GM12878 (cell line): Measurements from ENCODE around the gene FN3K. TPM values are rescaled to one million over a fixed set of nuclear protein-coding genes. Genes with fewer than 3 reads are reported as not detected.

Experiments
- CHD2 ChIP-seq: IDR thresholded peaks from 2 replicates; pipeline ENCODE4 v1.6.1; 2011; ENCODE audit warnings: low read depth, low read length, improper control_type of control experiment, borderline replicate concordance
- EGR1 ChIP-seq, 2 experiments: IDR thresholded peaks; 1 replicate in 1 of 2; 2 replicates in 1 of 2; pipeline ENCODE4 v1.6.1; 2011 to 2012; ENCODE audit warnings: low read depth in 2 of 2, low read length in 2 of 2, borderline replicate concordance in 1 of 2, mild to moderate bottlenecking in 1 of 2, moderate library complexity in 1 of 2
- SMAD1 ChIP-seq: fragments of 450-650 bp; IDR thresholded peaks from 2 replicates; pipeline ENCODE4 v1.6.1; 2018; ENCODE audit warnings: mild to moderate bottlenecking, low read depth; ENCODE audit not compliant: partially characterized antibody
- SPI1 ChIP-seq: IDR thresholded peaks from 2 replicates; pipeline ENCODE4 v1.6.1; 2011; ENCODE audit warnings: low read depth, mild to moderate bottlenecking, low read length, moderate library complexity, borderline replicate concordance; ENCODE audit not compliant: insufficient read depth
- ZNF24 ChIP-seq: fragments of 450-650 bp; IDR thresholded peaks from 2 replicates; pipeline ENCODE4 v1.6.1; 2017; ENCODE audit warnings: antibody characterized with exemption, mild to moderate bottlenecking
- polyA plus RNA-seq, 11 experiments: library from polyadenylated mRNA; depleted of rRNA in 4 of 11; unstranded in 6 of 11; stranded (reverse) in 5 of 11; fragments of >200 nt; fragmentation: Nextera tagmentation in 4 of 11; fragmentation: Illumina TruSeq in 1 of 11; extraction: Ambion mirVana in 4 of 11; extraction: Trizol in 1 of 11; gene quantifications; 1 replicate in 1 of 11; 2 replicates in 10 of 11; pipeline versions ENCODE4 v1.2.1 to v1.2.3, GENCODE V29; 2011 to 2016; ENCODE audit warnings: inconsistent platforms in 2 of 11, missing spikeins in 2 of 11, low read depth in 1 of 11
- total RNA-seq, 4 experiments: library from RNA; depleted of rRNA in 3 of 4; stranded (reverse); fragments of >200 nt in 3 of 4; fragmentation: Illumina TruSeq in 1 of 4; extraction: Trizol in 1 of 4; gene quantifications; 2 replicates each; pipeline versions ENCODE4 v1.2.1 to v1.2.3, GENCODE V29; 2013 to 2021
- TF ChIP-seq, protein P1 (sequence below): IDR thresholded peaks from 2 replicates; pipeline ENCODE4 v1.6.1; 2012; ENCODE audit warnings: mild to moderate bottlenecking, low read depth, low read length
- TF ChIP-seq, protein P2 (sequence below): IDR thresholded peaks from 2 replicates; pipeline ENCODE4 v1.6.1; 2012; ENCODE audit warnings: low read depth, low read length, improper control_type of control experiment
- TF ChIP-seq, protein P3 (sequence below): IDR thresholded peaks from 2 replicates; pipeline ENCODE4 v1.6.1; 2011; ENCODE audit warnings: mild to moderate bottlenecking, low read depth, low read length, moderate library complexity; ENCODE audit not compliant: insufficient replicate concordance

FN3K gene
- total and polyA plus RNA-seq, 10 of the 15 experiments (the other 5 are each of a cell fraction or from before 2014, with no cell fraction given) = 0.08 to 0.51 (median 0.17) TPM; not detected in 7

DNA sequence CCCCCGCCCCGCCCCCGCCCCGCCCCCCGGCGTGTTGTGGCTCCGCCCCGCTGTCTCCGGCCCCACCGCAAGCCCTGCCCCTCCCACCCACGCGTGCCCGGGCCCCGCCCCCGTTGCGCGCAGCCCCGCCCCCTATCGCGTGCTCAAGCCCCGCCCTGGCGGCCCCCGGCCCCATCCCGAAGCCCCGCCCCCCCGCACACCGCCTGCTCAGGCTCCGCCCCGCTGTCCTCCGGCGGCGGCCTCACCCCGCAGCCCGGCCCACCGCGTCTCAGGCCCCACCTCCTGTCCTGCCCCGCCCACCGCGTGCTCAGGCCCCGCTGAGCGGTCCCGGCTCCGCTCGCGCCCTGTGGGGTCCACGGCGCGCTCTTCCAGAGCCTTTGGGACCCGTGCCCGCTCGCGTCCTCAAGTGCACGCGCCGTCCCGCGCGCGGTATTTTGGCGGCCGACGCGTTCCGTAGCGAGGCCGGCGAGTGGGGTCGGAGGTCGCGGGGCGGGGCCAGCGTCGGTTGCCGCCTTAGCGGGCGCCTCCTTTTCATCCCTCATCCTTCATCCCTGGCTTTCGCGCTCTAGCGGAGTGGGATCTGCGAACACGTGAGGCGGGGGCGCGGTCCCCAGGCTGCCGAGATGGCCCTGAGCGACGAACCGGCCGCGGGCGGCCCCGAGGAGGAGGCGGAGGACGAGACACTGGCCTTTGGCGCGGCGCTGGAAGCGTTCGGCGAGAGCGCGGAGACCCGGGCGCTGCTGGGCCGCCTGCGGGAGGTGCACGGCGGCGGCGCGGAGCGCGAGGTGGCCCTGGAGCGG, 16.4 kb downstream of the FN3K start, which contains the start of gene TBCD (continued):
- TF ChIP-seq SMAD1 = no peak
- no peak for TF ChIP-seq SPI1
- TF ChIP-seq, protein P1, sequence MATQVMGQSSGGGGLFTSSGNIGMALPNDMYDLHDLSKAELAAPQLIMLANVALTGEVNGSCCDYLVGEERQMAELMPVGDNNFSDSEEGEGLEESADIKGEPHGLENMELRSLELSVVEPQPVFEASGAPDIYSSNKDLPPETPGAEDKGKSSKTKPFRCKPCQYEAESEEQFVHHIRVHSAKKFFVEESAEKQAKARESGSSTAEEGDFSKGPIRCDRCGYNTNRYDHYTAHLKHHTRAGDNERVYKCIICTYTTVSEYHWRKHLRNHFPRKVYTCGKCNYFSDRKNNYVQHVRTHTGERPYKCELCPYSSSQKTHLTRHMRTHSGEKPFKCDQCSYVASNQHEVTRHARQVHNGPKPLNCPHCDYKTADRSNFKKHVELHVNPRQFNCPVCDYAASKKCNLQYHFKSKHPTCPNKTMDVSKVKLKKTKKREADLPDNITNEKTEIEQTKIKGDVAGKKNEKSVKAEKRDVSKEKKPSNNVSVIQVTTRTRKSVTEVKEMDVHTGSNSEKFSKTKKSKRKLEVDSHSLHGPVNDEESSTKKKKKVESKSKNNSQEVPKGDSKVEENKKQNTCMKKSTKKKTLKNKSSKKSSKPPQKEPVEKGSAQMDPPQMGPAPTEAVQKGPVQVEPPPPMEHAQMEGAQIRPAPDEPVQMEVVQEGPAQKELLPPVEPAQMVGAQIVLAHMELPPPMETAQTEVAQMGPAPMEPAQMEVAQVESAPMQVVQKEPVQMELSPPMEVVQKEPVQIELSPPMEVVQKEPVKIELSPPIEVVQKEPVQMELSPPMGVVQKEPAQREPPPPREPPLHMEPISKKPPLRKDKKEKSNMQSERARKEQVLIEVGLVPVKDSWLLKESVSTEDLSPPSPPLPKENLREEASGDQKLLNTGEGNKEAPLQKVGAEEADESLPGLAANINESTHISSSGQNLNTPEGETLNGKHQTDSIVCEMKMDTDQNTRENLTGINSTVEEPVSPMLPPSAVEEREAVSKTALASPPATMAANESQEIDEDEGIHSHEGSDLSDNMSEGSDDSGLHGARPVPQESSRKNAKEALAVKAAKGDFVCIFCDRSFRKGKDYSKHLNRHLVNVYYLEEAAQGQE = no peak
- TF ChIP-seq, protein P2, sequence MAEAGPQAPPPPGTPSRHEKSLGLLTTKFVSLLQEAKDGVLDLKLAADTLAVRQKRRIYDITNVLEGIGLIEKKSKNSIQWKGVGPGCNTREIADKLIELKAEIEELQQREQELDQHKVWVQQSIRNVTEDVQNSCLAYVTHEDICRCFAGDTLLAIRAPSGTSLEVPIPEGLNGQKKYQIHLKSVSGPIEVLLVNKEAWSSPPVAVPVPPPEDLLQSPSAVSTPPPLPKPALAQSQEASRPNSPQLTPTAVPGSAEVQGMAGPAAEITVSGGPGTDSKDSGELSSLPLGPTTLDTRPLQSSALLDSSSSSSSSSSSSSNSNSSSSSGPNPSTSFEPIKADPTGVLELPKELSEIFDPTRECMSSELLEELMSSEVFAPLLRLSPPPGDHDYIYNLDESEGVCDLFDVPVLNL = no peak
- 0 out of 2 replicates have a peak, but pooled peaks have one; percentile 50 for TF ChIP-seq ZNF24
- peak; percentile 53; the same call in 1 of the 2 replicates for TF ChIP-seq CHD2
- TF ChIP-seq, protein P3, sequence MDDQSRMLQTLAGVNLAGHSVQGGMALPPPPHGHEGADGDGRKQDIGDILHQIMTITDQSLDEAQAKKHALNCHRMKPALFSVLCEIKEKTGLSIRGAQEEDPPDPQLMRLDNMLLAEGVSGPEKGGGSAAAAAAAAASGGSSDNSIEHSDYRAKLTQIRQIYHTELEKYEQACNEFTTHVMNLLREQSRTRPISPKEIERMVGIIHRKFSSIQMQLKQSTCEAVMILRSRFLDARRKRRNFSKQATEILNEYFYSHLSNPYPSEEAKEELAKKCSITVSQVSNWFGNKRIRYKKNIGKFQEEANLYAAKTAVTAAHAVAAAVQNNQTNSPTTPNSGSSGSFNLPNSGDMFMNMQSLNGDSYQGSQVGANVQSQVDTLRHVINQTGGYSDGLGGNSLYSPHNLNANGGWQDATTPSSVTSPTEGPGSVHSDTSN = no peak
- TF ChIP-seq EGR1 (IDR thresholded peaks at IDR 0.05; ENCODE audit: borderline replicate concordance in 1 of 2, low read depth in 2 of 2, low read length in 2 of 2) = peak in 1 of 2 experiments; percentile 89; a peak in 2 of 3 replicates
